Stomach (tissue), 4 donors: Measurements from ENCODE around the gene TTC39C.

Source experiments
- POLR2A ChIP-seq, 4 donors: fragments of 450-650 bp; IDR thresholded peaks; one replicate each; pipeline ENCODE4 v1.6.1; 2016; ENCODE audit warnings: antibody characterized with exemption in 4 of 4, control low read depth in 2 of 4, mild to moderate bottlenecking in 1 of 4, moderate library complexity in 1 of 4
- TF ChIP-seq, protein P1 (sequence below), 7 experiments: fragments of 450-650 bp in 4 of 7; fragments of 200-600 bp in 3 of 7; sonication (generic) in 3 of 7; IDR thresholded peaks; one replicate each; pipeline ENCODE4 v1.5.1; 2016 to 2019; ENCODE audit warnings: antibody characterized with exemption in 7 of 7, control low read depth in 2 of 7, mild to moderate bottlenecking in 1 of 7

DNA sequence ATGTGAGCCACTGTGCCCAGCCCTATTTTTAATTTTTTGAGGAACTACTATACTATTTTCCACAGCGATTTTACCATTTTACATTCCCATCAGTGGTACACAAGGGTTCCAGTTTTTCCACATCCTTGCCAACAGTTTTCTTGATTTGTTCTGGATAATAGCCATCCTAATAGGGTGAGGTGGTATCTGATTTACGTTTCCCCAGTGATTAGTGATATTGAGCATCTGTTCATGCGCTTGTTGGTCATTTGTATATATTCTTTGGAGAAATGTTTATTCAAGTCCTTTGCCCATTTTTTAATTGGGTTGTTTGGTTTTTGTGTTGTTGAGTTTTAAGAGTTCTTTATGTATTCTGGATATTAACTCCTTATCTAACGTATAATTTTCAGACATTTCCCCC, 20.8 kb downstream of the TTC39C start:
- TF ChIP-seq, protein P1, sequence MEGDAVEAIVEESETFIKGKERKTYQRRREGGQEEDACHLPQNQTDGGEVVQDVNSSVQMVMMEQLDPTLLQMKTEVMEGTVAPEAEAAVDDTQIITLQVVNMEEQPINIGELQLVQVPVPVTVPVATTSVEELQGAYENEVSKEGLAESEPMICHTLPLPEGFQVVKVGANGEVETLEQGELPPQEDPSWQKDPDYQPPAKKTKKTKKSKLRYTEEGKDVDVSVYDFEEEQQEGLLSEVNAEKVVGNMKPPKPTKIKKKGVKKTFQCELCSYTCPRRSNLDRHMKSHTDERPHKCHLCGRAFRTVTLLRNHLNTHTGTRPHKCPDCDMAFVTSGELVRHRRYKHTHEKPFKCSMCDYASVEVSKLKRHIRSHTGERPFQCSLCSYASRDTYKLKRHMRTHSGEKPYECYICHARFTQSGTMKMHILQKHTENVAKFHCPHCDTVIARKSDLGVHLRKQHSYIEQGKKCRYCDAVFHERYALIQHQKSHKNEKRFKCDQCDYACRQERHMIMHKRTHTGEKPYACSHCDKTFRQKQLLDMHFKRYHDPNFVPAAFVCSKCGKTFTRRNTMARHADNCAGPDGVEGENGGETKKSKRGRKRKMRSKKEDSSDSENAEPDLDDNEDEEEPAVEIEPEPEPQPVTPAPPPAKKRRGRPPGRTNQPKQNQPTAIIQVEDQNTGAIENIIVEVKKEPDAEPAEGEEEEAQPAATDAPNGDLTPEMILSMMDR (IDR thresholded peaks at IDR 0.05), result no peak
- TF ChIP-seq POLR2A (IDR thresholded peaks at IDR 0.05), result no peak
